ENCODE data around the gene SPHK1.
"Not testable (repeated sequence)": the region's sequence is repeated elsewhere in the genome, so short reads cannot be mapped to it uniquely, and the experiment has no call there.

The SPHK1 gene

GRCh38 chr17:76354747-76355310 lies 29.6 kb upstream of the SPHK1 start:
- peaks cover 9% of the 10 kb centered on the region for H3K36me3 Mint-ChIP-seq (ENCODE audit: low read depth)

GRCh38 chr17:76356803-76357456 lies 27.5 kb upstream of the SPHK1 start:
- H3K36me3 Mint-ChIP-seq (ENCODE audit: low read depth), result peaks cover 7% of the 10 kb centered on the region
- H3K27ac Mint-ChIP-seq, result no peak overlapping the region
- no peaks in the 10 kb centered on the region for H3K9me3 Mint-ChIP-seq
- H3K27me3 Mint-ChIP-seq, result no peaks in the 10 kb centered on the region
- peaks cover 18% of the 10 kb centered on the region for H3K4me1 Mint-ChIP-seq (ENCODE audit: low read depth)
- H3K4me3 Mint-ChIP-seq, result no peak overlapping the region
- no peak for DNase-seq

More at GRCh38 chr17:76354747-76355310, 29.6 kb upstream of the SPHK1 start:
- no peaks in the 10 kb centered on the region for H3K9me3 Mint-ChIP-seq
- H3K27ac Mint-ChIP-seq, result peak overlapping the region; percentile 26
- DNase-seq, result no peak
- H3K4me3 Mint-ChIP-seq, result peak overlapping the region; percentile 87
- H3K4me1 Mint-ChIP-seq (ENCODE audit: low read depth), result peaks cover 27% of the 10 kb centered on the region
- H3K27me3 Mint-ChIP-seq, result no peaks in the 10 kb centered on the region

GRCh38 chr17:76357597-76358158 lies 26.7 kb upstream of the SPHK1 start:
- no peaks in the 10 kb centered on the region for H3K27me3 Mint-ChIP-seq
- no peak overlapping the region for H3K27ac Mint-ChIP-seq
- H3K36me3 Mint-ChIP-seq (ENCODE audit: low read depth), result peaks cover 6% of the 10 kb centered on the region

GRCh38 chr17:76359375-76359774 lies 25.0 kb upstream of the SPHK1 start:
- Mint-ChIP-seq H3K9me3 (no peaks in the 10 kb centered on the region), H3K4me3 (no peak overlapping the region), H3K36me3 (ENCODE audit: low read depth) (no peaks in the 10 kb centered on the region), H3K27me3 (no peaks in the 10 kb centered on the region), H3K27ac (no peak overlapping the region), H3K4me1 (ENCODE audit: low read depth) (peaks cover 5% of the 10 kb centered on the region)
- no peak for DNase-seq

More at GRCh38 chr17:76357597-76358158, 26.7 kb upstream of the SPHK1 start:
- no peak overlapping the region for H3K4me3 Mint-ChIP-seq
- H3K9me3 Mint-ChIP-seq, result no peaks in the 10 kb centered on the region
- DNase-seq, result no peak
- H3K4me1 Mint-ChIP-seq (ENCODE audit: low read depth), result peaks cover 14% of the 10 kb centered on the region

- not testable (repeated sequence) for H3K4me1 Mint-ChIP-seq (ENCODE audit: low read depth); H3K27me3 Mint-ChIP-seq; H3K4me3 Mint-ChIP-seq; H3K27ac Mint-ChIP-seq; DNase-seq; H3K9me3 Mint-ChIP-seq; H3K36me3 Mint-ChIP-seq (ENCODE audit: low read depth)
These were observed 24.6 kb upstream of the SPHK1 start for GRCh38 chr17:76359776-76360175.

- Mint-ChIP-seq H3K27me3 (no peaks in the 10 kb centered on the region), H3K9me3 (no peaks in the 10 kb centered on the region), H3K4me3 (no peak overlapping the region), H3K36me3 (ENCODE audit: low read depth) (no peaks in the 10 kb centered on the region), H3K4me1 (ENCODE audit: low read depth) (no peaks in the 10 kb centered on the region), H3K27ac (no peak overlapping the region)
- DNase-seq, result no peak
These were observed 23.9 kb upstream of the SPHK1 start for GRCh38 chr17:76360461-76360860.

- Mint-ChIP-seq H3K36me3 (ENCODE audit: low read depth) (no peaks in the 10 kb centered on the region), H3K9me3 (no peaks in the 10 kb centered on the region), H3K27me3 (no peaks in the 10 kb centered on the region), H3K4me3 (no peak overlapping the region), H3K27ac (no peak overlapping the region), H3K4me1 (ENCODE audit: low read depth) (peaks cover 2% of the 10 kb centered on the region)
- no peak for DNase-seq
These were observed 21.1 kb upstream of the SPHK1 start for GRCh38 chr17:76363107-76363842.

- no peak for DNase-seq
These were observed 19.0 kb upstream of the SPHK1 start for GRCh38 chr17:76365256-76365903.

GRCh38 chr17:76366247-76366646 lies 18.2 kb upstream of the SPHK1 start:
- H3K27me3 Mint-ChIP-seq, result no peaks in the 10 kb centered on the region
- DNase-seq, result no peak
- no peaks in the 10 kb centered on the region for H3K36me3 Mint-ChIP-seq (ENCODE audit: low read depth)
- no peak overlapping the region for H3K4me3 Mint-ChIP-seq
- H3K27ac Mint-ChIP-seq, result no peak overlapping the region
- H3K9me3 Mint-ChIP-seq, result no peaks in the 10 kb centered on the region
- H3K4me1 Mint-ChIP-seq (ENCODE audit: low read depth), result peaks cover 2% of the 10 kb centered on the region

More at GRCh38 chr17:76365256-76365903, 19.0 kb upstream of the SPHK1 start:
- no peaks in the 10 kb centered on the region for H3K36me3 Mint-ChIP-seq (ENCODE audit: low read depth)
- no peak overlapping the region for H3K4me3 Mint-ChIP-seq
- no peaks in the 10 kb centered on the region for H3K9me3 Mint-ChIP-seq
- H3K4me1 Mint-ChIP-seq (ENCODE audit: low read depth), result peaks cover 2% of the 10 kb centered on the region
- no peaks in the 10 kb centered on the region for H3K27me3 Mint-ChIP-seq
- H3K27ac Mint-ChIP-seq, result no peak overlapping the region

GRCh38 chr17:76367642-76368041 lies 16.8 kb upstream of the SPHK1 start:
- Mint-ChIP-seq H3K4me3 (no peak overlapping the region), H3K36me3 (ENCODE audit: low read depth) (no peaks in the 10 kb centered on the region), H3K9me3 (no peaks in the 10 kb centered on the region), H3K4me1 (ENCODE audit: low read depth) (peaks cover 7% of the 10 kb centered on the region), H3K27me3 (no peaks in the 10 kb centered on the region), H3K27ac (no peak overlapping the region)
- no peak for DNase-seq

GRCh38 chr17:76368545-76368944 lies 15.9 kb upstream of the SPHK1 start:
- Mint-ChIP-seq H3K9me3 (no peaks in the 10 kb centered on the region), H3K27me3 (no peaks in the 10 kb centered on the region), H3K4me1 (ENCODE audit: low read depth) (peaks cover 7% of the 10 kb centered on the region), H3K27ac (no peak overlapping the region), H3K36me3 (ENCODE audit: low read depth) (no peaks in the 10 kb centered on the region), H3K4me3 (no peak overlapping the region)
- no peak for DNase-seq

GRCh38 chr17:76369379-76369778 lies 15.0 kb upstream of the SPHK1 start:
- Mint-ChIP-seq H3K27ac (no peak overlapping the region), H3K36me3 (ENCODE audit: low read depth) (no peaks in the 10 kb centered on the region), H3K27me3 (no peaks in the 10 kb centered on the region), H3K9me3 (no peaks in the 10 kb centered on the region), H3K4me1 (ENCODE audit: low read depth) (peaks cover 7% of the 10 kb centered on the region), H3K4me3 (no peak overlapping the region)
- DNase-seq, result no peak

GRCh38 chr17:76369804-76370203 lies 14.6 kb upstream of the SPHK1 start:
- no peak for DNase-seq
- no peaks in the 10 kb centered on the region for H3K36me3 Mint-ChIP-seq (ENCODE audit: low read depth)
- H3K27ac Mint-ChIP-seq, result no peak overlapping the region
- H3K4me3 Mint-ChIP-seq, result no peak overlapping the region
- no peaks in the 10 kb centered on the region for H3K9me3 Mint-ChIP-seq
- peaks cover 7% of the 10 kb centered on the region for H3K4me1 Mint-ChIP-seq (ENCODE audit: low read depth)
- H3K27me3 Mint-ChIP-seq, result no peaks in the 10 kb centered on the region

GRCh38 chr17:76370261-76370993 lies 14.0 kb upstream of the SPHK1 start:
- no peaks in the 10 kb centered on the region for H3K9me3 Mint-ChIP-seq
- H3K36me3 Mint-ChIP-seq (ENCODE audit: low read depth), result no peaks in the 10 kb centered on the region
- H3K27ac Mint-ChIP-seq, result no peak overlapping the region
- no peaks in the 10 kb centered on the region for H3K27me3 Mint-ChIP-seq
- no peak for DNase-seq
- H3K4me1 Mint-ChIP-seq (ENCODE audit: low read depth), result peaks cover 7% of the 10 kb centered on the region
- no peak overlapping the region for H3K4me3 Mint-ChIP-seq

Measured in activated T-cell treated with anti-CD3 and anti-CD28 coated beads, Interleukin-2, amount 50 U/mL, for 24 hours (primary cell).